PFSK-1 (cell line): ENCODE measurements around the gene AADAT.

ENCODE experiments used
- POLR2AphosphoS5 ChIP-seq: IDR thresholded peaks from 2 replicates; pipeline ENCODE4 v1.6.1; 2012; ENCODE audit warnings: low read depth, mild to moderate bottlenecking, control low read depth, low read length, moderate library complexity
- SIN3A ChIP-seq: IDR thresholded peaks from 2 replicates; pipeline ENCODE4 v1.6.1; 2012; ENCODE audit warnings: mild to moderate bottlenecking, low read length, moderate library complexity, borderline replicate concordance; ENCODE audit not compliant: insufficient read depth

- no peak for TF ChIP-seq POLR2AphosphoS5
- TF ChIP-seq SIN3A = no peak
Observed at GRCh38 chr4:170049766-170050165, 40.0 kb downstream of the AADAT start.
